SK-N-SH (cell line): ENCODE results near the gene CHRM5. TPM values are rescaled to one million over a fixed set of nuclear protein-coding genes. Genes with fewer than 3 reads are reported as not detected.

Source experiments
- CTCF ChIA-PET: fragments of 300-600, 350-600 bp; formaldehyde crosslinking; extraction: SDS; loops from one replicate; lab custom pipeline; 2021; lab: Yijun Ruan, JAX
- POLR2A ChIA-PET: fragments of 350-600 bp; sonication (Branson Sonifier 250); formaldehyde crosslinking; extraction: SDS; loops from one replicate; lab custom pipeline; 2020; ENCODE audit warnings: antibody characterized with exemption, inconsistent platforms; lab: Yijun Ruan, JAX
- DNase-seq: peaks from one replicate; pipeline ENCODE4 v3.0.0; 2012
- H2AFZ ChIP-seq: fragments of 200-600 bp; sonication (generic); 2 replicates; pipeline ENCODE4 v1.8.1; 2016; ENCODE audit warnings: antibody characterized with exemption, mild to moderate bottlenecking, low read depth
- H3F3A ChIP-seq: fragments of 200-600 bp; sonication (generic); replicated peaks from 2 replicates; pipeline ENCODE3; 2016; ENCODE audit warnings: antibody characterized with exemption, mild to moderate bottlenecking; ENCODE audit not compliant: insufficient read depth
- H3K27ac ChIP-seq, 2 experiments: fragments of 200-500 bp in 1 of 2; fragments of 200-600 bp in 1 of 2; sonication (Bioruptor generic) in 1 of 2; sonication (generic), shearing (Covaris generic) in 1 of 2; 2 replicates each; pipeline versions ENCODE4 v1.5.1 to v1.6.1; 2014 to 2016; ENCODE audit warnings: low read depth in 2 of 2, inconsistent platforms in 1 of 2, low read length in 1 of 2, mild to moderate bottlenecking in 1 of 2, mixed read lengths in 1 of 2
- H3K27me3 ChIP-seq: fragments of 200-600 bp; sonication (generic), shearing (Covaris generic); 2 replicates; pipeline ENCODE4 v1.6.1; 2016; ENCODE audit warnings: mixed run types; ENCODE audit not compliant: insufficient read depth
- H3K36me3 ChIP-seq, 2 experiments: fragments of 200-500 bp in 1 of 2; fragments of 200-600 bp in 1 of 2; sonication (Bioruptor generic) in 1 of 2; sonication (generic) in 1 of 2; replicated peaks in 1 of 2; 2 replicates each; pipeline versions ENCODE3 to v1.5.1; 2014 to 2016; ENCODE audit warnings: low read length in 1 of 2, mild to moderate bottlenecking in 1 of 2; ENCODE audit not compliant: insufficient read depth in 2 of 2, control insufficient read depth in 1 of 2
- H3K4me1 ChIP-seq, 2 experiments: fragments of 200-500 bp in 1 of 2; fragments of 200-600 bp in 1 of 2; sonication (Bioruptor generic) in 1 of 2; sonication (generic), shearing (Covaris generic) in 1 of 2; 2 replicates each; pipeline versions ENCODE4 v1.5.1 to v1.6.1; 2014 to 2016; ENCODE audit warnings: low read depth in 1 of 2, low read length in 1 of 2, mixed run types in 1 of 2; ENCODE audit not compliant: insufficient read depth in 2 of 2, control insufficient read depth in 1 of 2
- H3K4me2 ChIP-seq: fragments of 200-600 bp; sonication (generic), shearing (Covaris generic); 2 replicates; pipeline ENCODE4 v1.6.1; 2017; ENCODE audit warnings: mixed run types
- H3K4me3 ChIP-seq, 2 experiments: fragments of 200-500 bp in 1 of 2; fragments of 200-600 bp in 1 of 2; sonication (Bioruptor generic) in 1 of 2; sonication (generic), shearing (Covaris generic) in 1 of 2; 2 replicates each; pipeline versions ENCODE4 v1.5.1 to v1.8.1; 2014 to 2016; ENCODE audit warnings: low read depth in 2 of 2, inconsistent platforms in 1 of 2, low read length in 1 of 2, mild to moderate bottlenecking in 1 of 2, mixed read lengths in 1 of 2, moderate library complexity in 1 of 2
- H3K79me2 ChIP-seq: fragments of 200-600 bp; sonication (generic); 2 replicates; pipeline ENCODE4 v1.8.1; 2017; ENCODE audit warnings: mild to moderate bottlenecking; ENCODE audit not compliant: insufficient read depth
- H3K9ac ChIP-seq: fragments of 200-600 bp; sonication (generic); 2 replicates; pipeline ENCODE4 v1.6.1; 2017; ENCODE audit warnings: mixed run types
- H3K9me2 ChIP-seq: fragments of 200-600 bp; sonication (generic); 2 replicates; pipeline ENCODE4 v1.6.1; 2017; ENCODE audit warnings: mixed run types
- H3K9me3 ChIP-seq: fragments of 200-600 bp; sonication (generic); 2 replicates; pipeline ENCODE4 v1.6.1; 2017; ENCODE audit warnings: mixed run types, mild to moderate bottlenecking, moderate library complexity
- H4K20me1 ChIP-seq: fragments of 200-600 bp; sonication (generic); 2 replicates; pipeline ENCODE4 v1.6.1; 2017; ENCODE audit warnings: mild to moderate bottlenecking, mixed run types; ENCODE audit not compliant: insufficient read depth
- CHD2 ChIP-seq: fragments of 150-350 bp; IDR thresholded peaks from 2 replicates; pipeline ENCODE4 v1.6.1; 2018; ENCODE audit warnings: low read length; ENCODE audit not compliant: partially characterized antibody
- CTCF ChIP-seq: fragments of 200-600 bp; sonication (generic); IDR thresholded peaks from 2 replicates; pipeline ENCODE4 v1.6.1; 2017; ENCODE audit warnings: antibody characterized with exemption, mild to moderate bottlenecking, moderate library complexity
- EZH2phosphoT487 ChIP-seq: fragments of 200-600 bp; sonication (generic); IDR thresholded peaks from 2 replicates; pipeline ENCODE4 v1.6.1; 2017; ENCODE audit warnings: low read depth, mixed run types, mild to moderate bottlenecking, antibody characterized with exemption, moderate library complexity, borderline replicate concordance
- JUND ChIP-seq: IDR thresholded peaks from 2 replicates; pipeline ENCODE4 v1.4.0; 2012
- MXI1 ChIP-seq: IDR thresholded peaks from 2 replicates; pipeline ENCODE4 v1.6.1; 2012; ENCODE audit warnings: mild to moderate bottlenecking, low read depth, low read length, improper control_type of control experiment
- NRF1 ChIP-seq: IDR thresholded peaks from 2 replicates; pipeline ENCODE4 v1.6.1; 2012; ENCODE audit warnings: low read depth, mild to moderate bottlenecking, low read length
- PBX3 ChIP-seq: IDR thresholded peaks from 2 replicates; pipeline ENCODE4; 2012
- REST ChIP-seq: IDR thresholded peaks from 2 replicates; pipeline ENCODE4 v1.6.1; 2012; ENCODE audit warnings: mild to moderate bottlenecking, low read depth, low read length, moderate library complexity
- RXRA ChIP-seq: IDR thresholded peaks from 2 replicates; pipeline ENCODE4 v1.4.0; 2012; ENCODE audit warnings: low read depth, mild to moderate bottlenecking, borderline replicate concordance
- SIN3A ChIP-seq: IDR thresholded peaks from 2 replicates; pipeline ENCODE4 v1.6.1; 2012; ENCODE audit warnings: low read depth, mild to moderate bottlenecking, low read length, moderate library complexity, borderline replicate concordance
- SMC3 ChIP-seq: IDR thresholded peaks from 2 replicates; pipeline ENCODE4 v1.6.1; 2012; ENCODE audit warnings: low read depth, low read length, improper control_type of control experiment
- TAF1 ChIP-seq: IDR thresholded peaks from 2 replicates; pipeline ENCODE4 v1.6.1; 2012; ENCODE audit warnings: low read depth, mild to moderate bottlenecking, low read length, moderate library complexity, borderline replicate concordance
- TEAD4 ChIP-seq: IDR thresholded peaks from 2 replicates; pipeline ENCODE4 v1.4.0; 2012; ENCODE audit warnings: mild to moderate bottlenecking, borderline replicate concordance; ENCODE audit not compliant: insufficient read depth
- YY1 ChIP-seq: IDR thresholded peaks from 2 replicates; pipeline ENCODE4 v1.4.0; 2012; ENCODE audit warnings: low read depth, mild to moderate bottlenecking
- WGBS: methylation state at CpG from one replicate; pipeline ENCODE4 v1.1.6; 2017; ENCODE audit warnings: low lambda C conversion rate; 5-methylcytosine and 5-hydroxymethylcytosine counted together
- polyA plus RNA-seq, 3 experiments: library from polyadenylated mRNA; depleted of rRNA; stranded (reverse); fragments of >200 nt; gene quantifications; 2 replicates each; pipeline ENCODE4 v1.2.3, GENCODE V29; 2012
- TF ChIP-seq, protein P1 (sequence below): IDR thresholded peaks from 2 replicates; pipeline ENCODE4 v1.4.0; 2012; ENCODE audit warnings: low read depth, borderline replicate concordance
- TF ChIP-seq, protein P2 (sequence below): IDR thresholded peaks from 2 replicates; pipeline ENCODE4 v1.4.0; 2012; ENCODE audit warnings: low read depth, borderline replicate concordance

CHRM5 gene
- polyA plus RNA-seq, 1 of the 3 experiments (the other 2 are of a cell fraction): 0.03 TPM

GRCh38 chr15:34078900-34079299, 110.6 kb downstream of the CHRM5 start:
- POLR2A ChIA-PET: no interaction called here
- Histone ChIP-seq H3K4me1 (no peaks in the 10 kb centered on the region), H3K79me2 (no peaks in the 10 kb centered on the region), H3K4me2 (no peak overlapping the region), H3K27me3 (no peaks in the 10 kb centered on the region), H3K27ac (no peak overlapping the region), H3K4me3 (no peak overlapping the region), H3K9me3 (no peaks in the 10 kb centered on the region), H4K20me1 (no peaks in the 10 kb centered on the region), H3K36me3 (peaks cover 3 to 8% of the 10 kb centered on the region in 2 experiments), H2AFZ (no peak overlapping the region), H3K9me2 (no peaks in the 10 kb centered on the region), H3F3A (peaks cover 4% of the 10 kb centered on the region), H3K9ac (no peak overlapping the region)
- TF ChIP-seq, protein P1, sequence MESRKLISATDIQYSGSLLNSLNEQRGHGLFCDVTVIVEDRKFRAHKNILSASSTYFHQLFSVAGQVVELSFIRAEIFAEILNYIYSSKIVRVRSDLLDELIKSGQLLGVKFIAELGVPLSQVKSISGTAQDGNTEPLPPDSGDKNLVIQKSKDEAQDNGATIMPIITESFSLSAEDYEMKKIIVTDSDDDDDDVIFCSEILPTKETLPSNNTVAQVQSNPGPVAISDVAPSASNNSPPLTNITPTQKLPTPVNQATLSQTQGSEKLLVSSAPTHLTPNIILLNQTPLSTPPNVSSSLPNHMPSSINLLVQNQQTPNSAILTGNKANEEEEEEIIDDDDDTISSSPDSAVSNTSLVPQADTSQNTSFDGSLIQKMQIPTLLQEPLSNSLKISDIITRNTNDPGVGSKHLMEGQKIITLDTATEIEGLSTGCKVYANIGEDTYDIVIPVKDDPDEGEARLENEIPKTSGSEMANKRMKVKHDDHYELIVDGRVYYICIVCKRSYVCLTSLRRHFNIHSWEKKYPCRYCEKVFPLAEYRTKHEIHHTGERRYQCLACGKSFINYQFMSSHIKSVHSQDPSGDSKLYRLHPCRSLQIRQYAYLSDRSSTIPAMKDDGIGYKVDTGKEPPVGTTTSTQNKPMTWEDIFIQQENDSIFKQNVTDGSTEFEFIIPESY: no peak
- TF ChIP-seq YY1 (no peak), CHD2 (no peak), SMC3 (no peak), TEAD4 (no peak), NRF1 (no peak), JUND (no peak)
- CTCF ChIA-PET: interaction anchor here (0.6 to 2.4 kb wide), 4 partner anchors 9 to 392 kb away, joined by 3 to 11 read pairs (median 3); no protein-coding TSS in a partner anchor
- no peak for DNase-seq
- WGBS: 71% methylated on average over 3 of the region's 3 CpGs

GRCh38 chr15:34079904-34080303, 111.6 kb downstream of the CHRM5 start:
- DNase-seq: no peak
- no peaks in the 10 kb centered on the region for H3K9me3 ChIP-seq
- no peak overlapping the region for H3K9ac ChIP-seq
- no peak overlapping the region for H3K4me2 ChIP-seq
- H3F3A ChIP-seq: peaks cover 6% of the 10 kb centered on the region
- no peaks in the 10 kb centered on the region for H4K20me1 ChIP-seq
- H3K79me2 ChIP-seq: no peaks in the 10 kb centered on the region
- no peak overlapping the region for H2AFZ ChIP-seq
- H3K4me1 ChIP-seq: no peaks in the 10 kb centered on the region
- 99% methylated on average over 4 of the region's 4 CpGs for WGBS
- H3K27ac ChIP-seq: no peak overlapping the region
- no peaks in the 10 kb centered on the region for H3K9me2 ChIP-seq
- H3K4me3 ChIP-seq: no peak overlapping the region
- peaks cover 9% of the 10 kb centered on the region in 2 experiments for H3K36me3 ChIP-seq
- ChIA-PET POLR2A (no interaction called here), CTCF (interaction anchor here (1.2 to 2.4 kb wide), 3 partner anchors 10 to 21 kb away, joined by 3 to 11 read pairs (median 3); no protein-coding TSS in a partner anchor)
- no peaks in the 10 kb centered on the region for H3K27me3 ChIP-seq
- TF ChIP-seq CHD2: no peak
- no peak for TF ChIP-seq PBX3
- TF ChIP-seq, protein P2, sequence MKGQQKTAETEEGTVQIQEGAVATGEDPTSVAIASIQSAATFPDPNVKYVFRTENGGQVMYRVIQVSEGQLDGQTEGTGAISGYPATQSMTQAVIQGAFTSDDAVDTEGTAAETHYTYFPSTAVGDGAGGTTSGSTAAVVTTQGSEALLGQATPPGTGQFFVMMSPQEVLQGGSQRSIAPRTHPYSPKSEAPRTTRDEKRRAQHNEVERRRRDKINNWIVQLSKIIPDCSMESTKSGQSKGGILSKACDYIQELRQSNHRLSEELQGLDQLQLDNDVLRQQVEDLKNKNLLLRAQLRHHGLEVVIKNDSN: no peak
- TF ChIP-seq TAF1: no peak
- TF ChIP-seq SIN3A: no peak
- no peak for TF ChIP-seq MXI1
- TF ChIP-seq REST: no peak
- TF ChIP-seq RXRA: no peak
- no peak for TF ChIP-seq CTCF
- TF ChIP-seq EZH2phosphoT487: no peak
